OCI-LY3 (cell line): ENCODE data around the gene EIF2S2.
"Not testable (repeated sequence)": the region's sequence is repeated elsewhere in the genome, so short reads cannot be mapped to it uniquely, and the experiment has no call there.

Source experiments
- CTCF ChIP-seq: fragments of 200-600, 300-600 bp; sonication (generic); IDR thresholded peaks from 2 replicates; pipeline ENCODE4 v1.5.1; 2014; ENCODE audit warnings: antibody characterized with exemption, low read length, low read depth
- EZH2phosphoT487 ChIP-seq: fragments of 200-600 bp; shearing (Covaris generic); IDR thresholded peaks from 2 replicates; pipeline ENCODE4 v1.6.1; 2018; ENCODE audit warnings: antibody characterized with exemption, mixed run types, low read depth

GRCh38 chr20:34132943-34133342 is 20.9 kb upstream of the EIF2S2 start:
- TF ChIP-seq CTCF, EZH2phosphoT487: not testable (repeated sequence)
